Fibroblast of pulmonary artery (primary cell): ENCODE data around the gene ADGRG3.
"Not testable (repeated sequence)": the region's sequence is repeated elsewhere in the genome, so short reads cannot be mapped to it uniquely, and the experiment has no call there.

Experiments used
- DNase-seq: peaks from one replicate; pipeline ENCODE4 v3.0.0-alpha.2; 2010; ENCODE audit warnings: low read depth
- H3K4me3 ChIP-seq: replicated peaks from 2 replicates; pipeline ENCODE4 v1.5.1; 2011; ENCODE audit warnings: low read depth, mild to moderate bottlenecking, control low read depth, low read length, moderate library complexity
- TF ChIP-seq, protein P1 (sequence below): IDR thresholded peaks from 2 replicates; pipeline ENCODE4 v1.5.1; 2011; ENCODE audit warnings: mild to moderate bottlenecking, control low read depth, low read length, inconsistent platforms; ENCODE audit errors: missing control alignments

ADGRG3 gene

DNA sequence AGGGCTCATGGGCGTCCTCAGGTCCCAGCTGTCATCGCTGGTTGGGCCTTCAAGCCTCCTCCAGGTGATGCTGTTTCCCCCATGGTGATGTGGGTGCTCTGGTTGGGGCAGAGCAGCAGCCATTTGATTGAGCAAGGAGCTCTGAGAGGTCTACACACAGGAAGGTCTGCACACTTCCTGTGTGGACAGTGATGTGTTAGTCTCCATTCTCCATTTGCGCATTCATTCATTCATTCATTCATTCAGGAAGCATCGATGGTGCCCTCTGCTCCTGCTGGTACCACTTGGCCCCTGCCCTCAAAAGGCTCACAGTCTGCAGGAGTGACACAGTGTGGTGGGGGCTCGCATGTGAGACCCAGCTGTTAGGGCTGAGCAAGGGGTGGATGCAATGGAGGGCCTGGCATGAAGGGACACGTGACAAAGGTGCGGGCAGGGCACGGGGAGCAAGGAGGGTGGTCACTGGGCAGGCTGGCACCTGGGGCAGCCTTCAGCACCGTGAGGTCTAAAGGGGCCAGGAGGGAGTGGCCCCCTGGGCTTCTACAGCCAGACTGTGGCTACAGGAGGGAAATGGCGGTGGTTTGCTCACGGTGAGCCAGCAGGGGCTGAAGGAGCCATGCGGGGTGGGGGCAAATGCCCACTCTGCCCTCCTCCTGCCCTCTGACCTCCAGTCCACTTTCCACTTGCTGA, 1.5 kb downstream of the ADGRG3 start:
- no peak for DNase-seq
- TF ChIP-seq, protein P1, sequence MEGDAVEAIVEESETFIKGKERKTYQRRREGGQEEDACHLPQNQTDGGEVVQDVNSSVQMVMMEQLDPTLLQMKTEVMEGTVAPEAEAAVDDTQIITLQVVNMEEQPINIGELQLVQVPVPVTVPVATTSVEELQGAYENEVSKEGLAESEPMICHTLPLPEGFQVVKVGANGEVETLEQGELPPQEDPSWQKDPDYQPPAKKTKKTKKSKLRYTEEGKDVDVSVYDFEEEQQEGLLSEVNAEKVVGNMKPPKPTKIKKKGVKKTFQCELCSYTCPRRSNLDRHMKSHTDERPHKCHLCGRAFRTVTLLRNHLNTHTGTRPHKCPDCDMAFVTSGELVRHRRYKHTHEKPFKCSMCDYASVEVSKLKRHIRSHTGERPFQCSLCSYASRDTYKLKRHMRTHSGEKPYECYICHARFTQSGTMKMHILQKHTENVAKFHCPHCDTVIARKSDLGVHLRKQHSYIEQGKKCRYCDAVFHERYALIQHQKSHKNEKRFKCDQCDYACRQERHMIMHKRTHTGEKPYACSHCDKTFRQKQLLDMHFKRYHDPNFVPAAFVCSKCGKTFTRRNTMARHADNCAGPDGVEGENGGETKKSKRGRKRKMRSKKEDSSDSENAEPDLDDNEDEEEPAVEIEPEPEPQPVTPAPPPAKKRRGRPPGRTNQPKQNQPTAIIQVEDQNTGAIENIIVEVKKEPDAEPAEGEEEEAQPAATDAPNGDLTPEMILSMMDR = no peak
- no peak overlapping the region for H3K4me3 ChIP-seq

DNA sequence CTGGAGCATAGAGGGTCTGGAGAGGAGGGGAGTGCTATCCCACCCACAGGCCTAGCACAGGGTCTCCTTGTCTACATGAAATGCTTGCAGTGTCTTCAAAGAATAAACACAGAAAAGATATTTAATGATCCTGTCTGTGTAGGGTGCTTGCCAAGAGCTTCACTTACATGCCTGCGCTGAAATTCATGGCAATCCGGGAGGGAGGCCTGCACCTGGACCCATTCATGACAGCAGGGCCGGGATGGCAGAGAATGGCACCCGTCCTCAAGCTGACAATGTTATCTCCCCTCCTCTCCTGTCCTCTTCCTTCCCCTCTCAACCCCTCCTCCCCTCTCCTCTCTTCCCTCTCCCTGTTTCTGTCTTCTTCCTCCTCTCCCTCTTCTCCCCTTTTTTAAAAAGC, 2.1 kb downstream of the ADGRG3 start:
- TF ChIP-seq, protein P1 = no peak

DNA sequence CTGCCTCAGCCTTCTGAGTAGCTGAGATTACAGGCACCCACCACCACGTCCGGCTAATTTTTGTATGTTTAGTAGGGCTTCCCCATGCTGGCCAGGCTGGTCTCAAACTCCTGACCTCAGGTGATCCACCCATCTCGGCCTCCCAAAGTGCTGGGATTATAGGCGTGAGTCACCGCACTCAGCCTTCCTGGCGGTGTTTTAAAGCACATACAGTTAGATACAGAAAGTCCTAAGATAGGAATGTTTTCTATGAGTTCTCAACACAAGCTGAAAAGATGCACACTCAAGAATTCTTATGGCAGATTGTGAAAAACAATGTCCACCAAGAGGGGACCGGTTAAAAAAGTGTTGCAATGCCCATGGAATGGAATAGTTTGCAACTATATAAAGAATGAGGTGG, 3.3 kb downstream of the ADGRG3 start:
- peak; percentile 20 for DNase-seq
- not testable (repeated sequence) for H3K4me3 ChIP-seq

More for the DNA sequence above, 2.1 kb downstream of the ADGRG3 start:
- H3K4me3 ChIP-seq = no peak overlapping the region
- DNase-seq = no peak

DNA sequence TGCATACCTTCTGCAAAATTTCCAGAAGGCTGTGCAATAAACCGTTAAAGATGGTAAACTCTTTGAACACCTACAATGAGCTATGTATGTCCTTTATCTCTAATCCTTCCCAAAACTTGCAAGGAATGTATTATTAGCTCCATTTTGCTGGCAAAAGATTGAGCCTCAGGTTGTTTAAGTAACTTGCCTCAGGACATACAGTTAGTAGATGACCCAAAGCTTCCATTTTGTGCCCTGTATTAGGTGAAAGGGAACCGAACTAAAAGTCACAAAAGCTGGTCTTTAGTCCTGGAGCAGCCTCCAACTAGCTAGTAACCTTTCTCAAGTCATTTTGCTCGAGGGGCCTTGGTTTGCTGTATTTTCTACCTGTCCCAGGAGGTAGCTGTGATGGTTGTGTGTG, 4.3 kb downstream of the ADGRG3 start:
- H3K4me3 ChIP-seq = no peak overlapping the region
- no peak for DNase-seq
- TF ChIP-seq, protein P1 = no peak

DNA sequence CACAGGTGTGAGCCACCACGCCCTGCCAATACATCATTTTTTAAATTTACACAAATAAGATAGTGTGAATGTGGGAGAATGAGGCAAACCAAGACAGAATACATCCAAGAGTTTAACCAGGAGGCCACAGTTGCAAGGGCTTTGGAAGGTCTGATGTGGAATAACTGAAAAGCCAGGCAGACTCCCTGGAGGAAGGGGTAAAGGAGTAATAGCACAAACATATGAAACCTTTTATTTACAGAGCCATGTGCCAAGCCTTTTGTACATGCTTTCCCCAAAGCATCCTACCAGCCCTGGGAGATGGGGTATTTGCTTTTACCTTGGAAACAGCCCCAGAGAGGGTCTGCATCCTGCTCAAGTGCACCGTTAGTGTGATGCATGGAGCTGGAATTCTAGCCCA, 4.7 kb downstream of the ADGRG3 start:
- no peak overlapping the region for H3K4me3 ChIP-seq
- DNase-seq = no peak
- TF ChIP-seq, protein P1 = no peak

DNA sequence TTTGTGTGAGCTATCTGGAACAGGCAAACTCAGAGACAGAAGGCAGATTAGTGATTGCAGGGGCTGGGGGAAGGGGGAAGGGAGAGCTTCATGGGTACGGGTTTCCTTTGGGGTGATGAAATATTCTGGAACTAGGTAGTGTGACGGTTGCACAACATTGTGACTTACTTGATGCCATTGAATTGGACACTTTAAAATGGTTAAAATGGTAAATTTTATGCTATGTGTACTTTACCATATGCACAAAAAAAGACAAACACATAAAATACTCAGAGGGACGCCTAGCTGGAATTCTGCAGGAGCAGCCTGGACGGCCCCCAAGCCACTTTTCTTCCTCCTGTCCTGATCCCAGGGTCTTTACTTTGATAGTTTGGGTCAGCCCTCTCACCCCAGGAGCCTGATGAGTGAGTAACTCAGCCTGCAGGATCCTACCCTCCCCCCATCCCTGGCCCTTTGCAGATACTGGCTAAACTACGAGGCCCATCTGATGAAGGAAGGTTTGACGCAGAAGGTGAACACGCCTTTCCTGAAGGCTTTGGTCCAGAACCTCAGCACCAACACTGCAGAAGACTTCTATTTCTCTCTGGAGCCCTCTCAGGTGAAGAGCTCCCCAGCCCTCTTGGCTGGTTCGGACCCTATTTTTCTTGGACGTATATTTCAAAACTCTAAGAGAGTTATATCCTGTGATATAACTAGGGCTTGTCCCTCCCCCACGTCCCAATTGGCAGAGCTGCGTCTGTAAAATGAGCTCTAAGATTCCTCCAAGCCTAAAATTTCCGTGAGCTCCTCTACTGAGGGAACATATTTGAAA, 7.8 kb downstream of the ADGRG3 start:
- H3K4me3 ChIP-seq = no peak overlapping the region
- DNase-seq = peak; percentile 44
- TF ChIP-seq, protein P1 = no peak

DNA sequence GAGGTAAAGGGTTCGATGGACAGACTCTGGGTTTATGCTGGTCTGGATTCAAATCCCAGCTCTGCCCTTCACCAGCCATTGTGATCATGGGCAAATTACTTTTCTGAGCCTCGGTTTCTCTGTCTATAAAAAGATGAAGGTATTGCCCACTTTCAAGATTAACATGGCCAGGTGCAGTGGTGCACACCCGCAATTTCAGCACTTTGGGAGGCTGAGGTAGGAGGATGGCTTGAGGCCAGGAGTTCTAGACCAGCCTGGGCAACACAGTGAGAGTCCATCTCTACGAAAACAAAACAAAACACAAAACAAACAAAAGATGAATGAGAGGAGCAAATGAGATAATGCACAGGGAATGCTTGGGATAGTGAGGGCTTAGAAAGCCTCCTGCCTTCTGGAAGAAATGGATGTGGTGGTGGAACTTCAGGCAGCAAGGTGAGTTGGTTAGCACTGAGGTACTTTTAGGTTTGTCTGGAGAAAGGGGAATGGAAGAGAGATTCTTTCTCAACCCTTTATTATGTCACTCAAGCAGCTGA, 8.5 kb downstream of the ADGRG3 start:
- H3K4me3 ChIP-seq = no peak overlapping the region
- TF ChIP-seq, protein P1 = no peak

More for the DNA sequence above, 8.5 kb downstream of the ADGRG3 start:
- peak; percentile 8 for DNase-seq
